ENCODE results near the gene PDLIM5.

DNA sequence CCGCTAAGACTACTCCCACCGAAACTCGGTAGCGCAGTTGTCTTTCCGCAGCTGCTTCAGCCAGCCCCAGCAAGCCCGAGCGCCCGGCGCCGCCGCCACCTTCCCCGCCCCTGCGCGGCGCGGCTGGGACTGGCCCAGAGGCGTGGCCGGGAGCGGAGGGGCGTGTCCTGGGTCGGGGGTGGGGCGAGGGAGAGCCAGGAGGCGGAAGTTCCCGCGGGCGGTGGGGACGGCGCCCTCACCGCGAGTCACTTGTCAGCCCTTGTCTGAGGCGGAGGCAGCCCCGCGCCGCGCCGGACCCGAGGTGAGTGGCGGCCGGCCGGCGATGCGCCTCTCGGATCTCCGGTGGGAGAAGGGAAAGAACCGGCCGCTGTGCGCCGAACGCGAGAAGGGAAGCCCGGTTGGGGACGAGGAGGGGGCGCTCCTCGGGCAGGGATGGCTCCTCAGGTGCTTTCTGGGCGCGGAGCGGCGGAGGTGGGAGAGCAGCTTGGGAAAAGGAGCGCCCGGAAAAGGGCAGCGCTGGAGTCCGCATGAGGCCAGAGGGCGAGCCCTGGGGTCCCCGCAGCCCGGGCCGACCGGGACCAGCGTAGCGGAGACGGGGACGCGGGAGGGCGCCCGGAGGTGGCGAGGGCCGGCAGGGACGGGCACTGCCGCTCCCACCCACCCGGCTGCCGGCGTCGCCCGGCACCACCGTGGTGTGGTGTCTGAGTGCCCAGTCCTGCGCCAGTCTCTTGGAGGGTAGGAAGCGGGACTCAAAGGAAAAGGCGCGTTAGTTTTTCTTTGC, at the start of gene PDLIM5:
- TF ChIP-seq, protein P1, sequence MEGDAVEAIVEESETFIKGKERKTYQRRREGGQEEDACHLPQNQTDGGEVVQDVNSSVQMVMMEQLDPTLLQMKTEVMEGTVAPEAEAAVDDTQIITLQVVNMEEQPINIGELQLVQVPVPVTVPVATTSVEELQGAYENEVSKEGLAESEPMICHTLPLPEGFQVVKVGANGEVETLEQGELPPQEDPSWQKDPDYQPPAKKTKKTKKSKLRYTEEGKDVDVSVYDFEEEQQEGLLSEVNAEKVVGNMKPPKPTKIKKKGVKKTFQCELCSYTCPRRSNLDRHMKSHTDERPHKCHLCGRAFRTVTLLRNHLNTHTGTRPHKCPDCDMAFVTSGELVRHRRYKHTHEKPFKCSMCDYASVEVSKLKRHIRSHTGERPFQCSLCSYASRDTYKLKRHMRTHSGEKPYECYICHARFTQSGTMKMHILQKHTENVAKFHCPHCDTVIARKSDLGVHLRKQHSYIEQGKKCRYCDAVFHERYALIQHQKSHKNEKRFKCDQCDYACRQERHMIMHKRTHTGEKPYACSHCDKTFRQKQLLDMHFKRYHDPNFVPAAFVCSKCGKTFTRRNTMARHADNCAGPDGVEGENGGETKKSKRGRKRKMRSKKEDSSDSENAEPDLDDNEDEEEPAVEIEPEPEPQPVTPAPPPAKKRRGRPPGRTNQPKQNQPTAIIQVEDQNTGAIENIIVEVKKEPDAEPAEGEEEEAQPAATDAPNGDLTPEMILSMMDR (conservative IDR thresholded peaks at IDR 0.05; ENCODE audit: low read length), result peak; percentile 34; the same call in 1 of the 2 replicates
- TF ChIP-seq EZH2phosphoT487 (IDR thresholded peaks at IDR 0.05; ENCODE audit: borderline replicate concordance, low read depth, low read length), result no peak
